Glomerular visceral epithelial cell (primary cell): ENCODE data around the gene NOA1.
"Not testable (repeated sequence)": the region's sequence is repeated elsewhere in the genome, so short reads cannot be mapped to it uniquely, and the experiment has no call there.

ENCODE experiments used
- DNase-seq: peaks from one replicate; pipeline ENCODE4 v3.0.0-alpha.2; 2016; ENCODE audit errors: extremely low spot score

NOA1 gene

GRCh38 chr4:56958111-56958517 lies 19.3 kb downstream of the NOA1 start:
- peak; percentile 71 for DNase-seq

GRCh38 chr4:56953680-56954520 lies 23.5 kb downstream of the NOA1 start:
- no peak for DNase-seq

GRCh38 chr4:56941403-56941802 lies 36.0 kb downstream of the NOA1 start:
- no peak for DNase-seq

- DNase-seq, result no peak
Observed at GRCh38 chr4:56940971-56941370, 36.4 kb downstream of the NOA1 start.

GRCh38 chr4:56940403-56940802 lies 37.0 kb downstream of the NOA1 start:
- DNase-seq, result no peak

- DNase-seq, result not testable (repeated sequence)
Observed at GRCh38 chr4:56939826-56940225, 37.6 kb downstream of the NOA1 start.

- peak; percentile 72 for DNase-seq
Observed at GRCh38 chr4:56937262-56937661, 40.1 kb downstream of the NOA1 start.

- DNase-seq, result no peak
Observed at GRCh38 chr4:56931924-56932323, 45.5 kb downstream of the NOA1 start.

GRCh38 chr4:56930638-56931037 lies 46.8 kb downstream of the NOA1 start:
- no peak for DNase-seq

- DNase-seq, result no peak
Observed at GRCh38 chr4:56927196-56927595, 50.2 kb downstream of the NOA1 start.

GRCh38 chr4:56914977-56915376 lies 62.4 kb downstream of the NOA1 start:
- not testable (repeated sequence) for DNase-seq

GRCh38 chr4:56914336-56914735 lies 63.1 kb downstream of the NOA1 start:
- DNase-seq, result no peak
